Mucosa of descending colon (tissue), 3 donors: ENCODE measurements around the gene LUC7L. TPM values are rescaled to one million over a fixed set of nuclear protein-coding genes. Genes with fewer than 3 reads are reported as not detected.
A peak's percentile ranks its signal among the peaks of the same experiment; 100 is the strongest.
"Not testable (repeated sequence)": the region's sequence is repeated elsewhere in the genome, so short reads cannot be mapped to it uniquely, and the experiment has no call there.

Source experiments
- ATAC-seq: fragments of 200-7000 bp; cut with Tn5 transposase; one replicate; pipeline ENCODE4 v1.9.1; 2020; ENCODE audit warnings: mild to moderate bottlenecking, moderate library complexity
- DNase-seq, 3 donors: peaks; one replicate each; pipeline ENCODE4 v3.0.0-alpha.2; 2020
- H3K36me3 ChIP-seq: fragments of 200-600 bp; one replicate; pipeline ENCODE4 v1.8.0; 2021; ENCODE audit warnings: low read depth, mild to moderate bottlenecking
- H3K4me1 ChIP-seq: fragments of 200-600 bp; one replicate; pipeline ENCODE4 v1.8.0; 2021; ENCODE audit warnings: low read depth, mild to moderate bottlenecking
- H3K4me3 ChIP-seq: fragments of 200-600 bp; one replicate; pipeline ENCODE4 v1.8.0; 2021; ENCODE audit warnings: mild to moderate bottlenecking
- H3K9me3 ChIP-seq: fragments of 200-600 bp; one replicate; pipeline ENCODE4 v1.8.0; 2021; ENCODE audit warnings: mild to moderate bottlenecking
- intact Hi-C, 2 donors: fragments of 100-400 bp; cut with DNase I in 1 of 2; cut with micrococcal nuclease in 1 of 2; formaldehyde crosslinking; loops; one replicate each; pipeline versions ENCODE4 v1.11.0 to v1.11.1; 2022; cut with DNase I, micrococcal nuclease
- total RNA-seq, 3 donors: library from RNA; stranded (reverse); fragmentation: NEBNext Ultra II Directional in 2 of 3; extraction: Animal tissue kit (Norgen Biotek cat#: 25700) in 2 of 3; gene quantifications; one replicate each; pipeline versions ENCODE4 v1.2.1 to v1.2.4, GENCODE V29; 2021 to 2023
- TF ChIP-seq, protein P1 (sequence below): fragments of 200-600 bp; IDR thresholded peaks from one replicate; pipeline ENCODE4 v1.8.0; 2022; ENCODE audit warnings: antibody characterized with exemption, mild to moderate bottlenecking
- donor health status: DM: no; HTN: no; CAD: no; lungs with moderate emphysema.
- donor health status: DM: no; HTN: no; CAD: no.
- donor health status: DM: no; HTN: yes; CAD: no.

Gene LUC7L
- total RNA-seq, 3 donors from 2014 or later = 47.8 to 86.8 (median 67.2) TPM

GRCh38 chr16:166375-167121 lies 62.7 kb downstream of the LUC7L start:
- Histone ChIP-seq H3K4me3 (no peak overlapping the region), H3K4me1 (peaks cover 7% of the 10 kb centered on the region), H3K9me3 (no peaks in the 10 kb centered on the region), H3K36me3 (no peaks in the 10 kb centered on the region)
- DNase-seq = peak in 1 of 3 donors; percentile 20
- TF ChIP-seq, protein P1, sequence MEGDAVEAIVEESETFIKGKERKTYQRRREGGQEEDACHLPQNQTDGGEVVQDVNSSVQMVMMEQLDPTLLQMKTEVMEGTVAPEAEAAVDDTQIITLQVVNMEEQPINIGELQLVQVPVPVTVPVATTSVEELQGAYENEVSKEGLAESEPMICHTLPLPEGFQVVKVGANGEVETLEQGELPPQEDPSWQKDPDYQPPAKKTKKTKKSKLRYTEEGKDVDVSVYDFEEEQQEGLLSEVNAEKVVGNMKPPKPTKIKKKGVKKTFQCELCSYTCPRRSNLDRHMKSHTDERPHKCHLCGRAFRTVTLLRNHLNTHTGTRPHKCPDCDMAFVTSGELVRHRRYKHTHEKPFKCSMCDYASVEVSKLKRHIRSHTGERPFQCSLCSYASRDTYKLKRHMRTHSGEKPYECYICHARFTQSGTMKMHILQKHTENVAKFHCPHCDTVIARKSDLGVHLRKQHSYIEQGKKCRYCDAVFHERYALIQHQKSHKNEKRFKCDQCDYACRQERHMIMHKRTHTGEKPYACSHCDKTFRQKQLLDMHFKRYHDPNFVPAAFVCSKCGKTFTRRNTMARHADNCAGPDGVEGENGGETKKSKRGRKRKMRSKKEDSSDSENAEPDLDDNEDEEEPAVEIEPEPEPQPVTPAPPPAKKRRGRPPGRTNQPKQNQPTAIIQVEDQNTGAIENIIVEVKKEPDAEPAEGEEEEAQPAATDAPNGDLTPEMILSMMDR = no peak
- ATAC-seq = no peak
- intact Hi-C loops = no loop called here

GRCh38 chr16:165539-166374 lies 63.5 kb downstream of the LUC7L start, which contains the start of gene HBM:
HBM (plus strand) TSS chr16:165978; CDS start chr16:165998, 20 bp downstream.
- ATAC-seq = no peak
- H3K4me1 ChIP-seq = peaks cover 7% of the 10 kb centered on the region
- H3K36me3 ChIP-seq = no peaks in the 10 kb centered on the region
- DNase-seq = peak in 1 of 3 donors; percentile 8
- H3K9me3 ChIP-seq = no peaks in the 10 kb centered on the region
- intact Hi-C loops = no loop called here
- TF ChIP-seq, protein P1 = no peak
- no peak within 1 kb of the TSS for H3K4me3 ChIP-seq

GRCh38 chr16:164827-165538 lies 64.3 kb downstream of the LUC7L start:
- no peak overlapping the region for H3K4me3 ChIP-seq

DNA sequence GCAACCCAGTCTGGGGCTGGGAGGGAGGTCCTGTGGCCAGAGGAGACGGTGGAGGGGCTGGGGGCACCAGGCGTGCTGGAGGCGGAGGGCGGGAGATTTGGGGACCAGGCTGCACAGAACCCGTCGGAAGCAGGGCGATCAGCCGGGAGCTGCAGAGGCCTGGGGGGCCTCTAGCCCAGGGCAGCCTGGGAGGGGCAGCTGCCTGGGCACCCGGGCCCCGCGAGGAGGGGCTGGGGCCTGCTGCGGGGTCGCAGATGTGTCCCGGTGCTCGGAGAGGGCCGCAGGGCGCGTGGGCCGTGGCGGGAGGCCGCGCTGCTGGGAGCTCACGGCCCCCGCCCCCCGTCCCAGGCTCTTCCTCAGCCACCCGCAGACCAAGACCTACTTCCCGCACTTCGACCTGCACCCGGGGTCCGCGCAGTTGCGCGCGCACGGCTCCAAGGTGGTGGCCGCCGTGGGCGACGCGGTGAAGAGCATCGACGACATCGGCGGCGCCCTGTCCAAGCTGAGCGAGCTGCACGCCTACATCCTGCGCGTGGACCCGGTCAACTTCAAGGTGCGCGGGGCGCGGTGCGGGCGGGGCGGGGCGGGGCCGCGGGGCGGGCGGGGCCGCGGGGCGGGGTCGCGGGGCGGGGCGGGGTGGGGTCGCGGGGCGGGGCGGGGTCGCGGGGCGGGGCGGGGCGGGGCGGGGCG lies 65.0 kb downstream of the LUC7L start:
- H3K4me1 ChIP-seq, H3K36me3 ChIP-seq, H3K9me3 ChIP-seq, H3K4me3 ChIP-seq, intact Hi-C loops, DNase-seq: not testable (repeated sequence)
- ATAC-seq = peak; percentile 35

More at GRCh38 chr16:164827-165538, 64.3 kb downstream of the LUC7L start:
- ATAC-seq (no peak), DNase-seq (no peak)
- Histone ChIP-seq H3K9me3 (no peaks in the 10 kb centered on the region), H3K36me3 (no peaks in the 10 kb centered on the region), H3K4me1 (peaks cover 7% of the 10 kb centered on the region)
- TF ChIP-seq, protein P1 = no peak
- intact Hi-C loops = no loop called here

- H3K9me3 ChIP-seq, H3K36me3 ChIP-seq, H3K4me1 ChIP-seq, H3K4me3 ChIP-seq, intact Hi-C loops, DNase-seq: not testable (repeated sequence)
- ATAC-seq = peak; percentile 18
Observed at GRCh38 chr16:163696-164095, 65.6 kb downstream of the LUC7L start.

GRCh38 chr16:163139-163538 lies 66.1 kb downstream of the LUC7L start:
- H3K36me3 ChIP-seq, DNase-seq, H3K4me3 ChIP-seq, H3K4me1 ChIP-seq, H3K9me3 ChIP-seq, ATAC-seq, intact Hi-C loops: not testable (repeated sequence)
